ENCODE results near the gene CAB39. TPM values are rescaled to one million over a fixed set of nuclear protein-coding genes. Genes with fewer than 3 reads are reported as not detected.
"Not testable (repeated sequence)": the region's sequence is repeated elsewhere in the genome, so short reads cannot be mapped to it uniquely, and the experiment has no call there.

CAB39 gene
- total RNA-seq, 2 donors from 2014 or later: 130 to 149 TPM

DNA sequence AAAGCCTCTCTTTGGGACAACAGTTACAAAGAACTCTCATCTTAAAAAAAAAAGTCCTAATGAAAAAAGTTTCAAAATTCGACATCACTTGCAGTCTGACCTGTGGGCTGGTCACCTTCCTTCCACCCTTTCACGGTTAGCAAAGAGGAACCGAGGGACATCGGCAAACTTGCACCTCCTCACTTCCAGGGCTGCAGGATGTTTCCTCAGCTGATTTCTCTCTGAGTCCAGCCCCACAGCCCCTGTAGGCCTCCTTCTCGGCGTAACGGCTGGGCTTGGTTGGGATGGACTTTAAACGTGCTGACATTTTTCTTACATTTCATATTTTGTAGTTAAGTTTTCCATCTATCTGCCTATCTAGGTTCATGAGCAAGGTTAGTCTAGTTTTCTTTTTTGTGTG lies 5.7 kb upstream of the CAB39 start:
- H3K27me3 Mint-ChIP-seq (ENCODE audit: low read depth): no peaks in the 10 kb centered on the region
- H3K4me3 Mint-ChIP-seq: no peak overlapping the region
- ATAC-seq (replicated peaks in 1 of 2) (no peak), DNase-seq (no peak)
- peaks cover 2 to 10% of the 10 kb centered on the region in 2 donors for H3K36me3 Mint-ChIP-seq (ENCODE audit: insufficient read depth in 2 of 2)
- H3K9me3 Mint-ChIP-seq: peaks cover 6 to 8% of the 10 kb centered on the region in 2 donors
- H3K27ac Mint-ChIP-seq: no peak overlapping the region
- peaks cover 10% of the 10 kb centered on the region for H3K4me1 Mint-ChIP-seq (ENCODE audit: low read depth)

DNA sequence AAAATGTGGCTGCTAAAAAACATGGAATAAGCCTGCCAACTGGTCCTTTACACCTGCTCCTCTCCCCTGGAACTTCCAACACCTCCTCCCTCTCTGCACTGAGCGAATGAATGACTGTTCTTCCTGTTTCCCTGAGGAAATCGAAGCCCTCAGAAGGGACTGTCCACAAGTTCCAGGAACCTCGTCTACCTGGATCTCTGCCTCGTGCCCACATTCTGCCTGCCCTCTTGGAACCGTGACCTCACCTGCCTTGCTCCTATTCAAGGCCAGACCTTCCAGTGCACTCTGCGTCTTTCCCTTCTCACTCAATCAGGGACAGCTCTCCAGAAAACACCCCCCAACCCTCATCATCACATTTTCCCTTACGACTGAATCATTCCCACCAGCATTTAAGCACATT lies 4.4 kb upstream of the CAB39 start:
- H3K27me3 Mint-ChIP-seq (ENCODE audit: low read depth): no peaks in the 10 kb centered on the region
- peaks cover 0 to 5% of the 10 kb centered on the region in 2 donors for H3K9me3 Mint-ChIP-seq
- H3K4me1 Mint-ChIP-seq (ENCODE audit: low read depth): peaks cover 16% of the 10 kb centered on the region
- no peak overlapping the region for H3K4me3 Mint-ChIP-seq
- ATAC-seq (replicated peaks in 1 of 2) (no peak), DNase-seq (no peak)
- H3K36me3 Mint-ChIP-seq (ENCODE audit: insufficient read depth in 2 of 2): peaks cover 3 to 4% of the 10 kb centered on the region in 2 donors
- H3K27ac Mint-ChIP-seq: no peak overlapping the region

DNA sequence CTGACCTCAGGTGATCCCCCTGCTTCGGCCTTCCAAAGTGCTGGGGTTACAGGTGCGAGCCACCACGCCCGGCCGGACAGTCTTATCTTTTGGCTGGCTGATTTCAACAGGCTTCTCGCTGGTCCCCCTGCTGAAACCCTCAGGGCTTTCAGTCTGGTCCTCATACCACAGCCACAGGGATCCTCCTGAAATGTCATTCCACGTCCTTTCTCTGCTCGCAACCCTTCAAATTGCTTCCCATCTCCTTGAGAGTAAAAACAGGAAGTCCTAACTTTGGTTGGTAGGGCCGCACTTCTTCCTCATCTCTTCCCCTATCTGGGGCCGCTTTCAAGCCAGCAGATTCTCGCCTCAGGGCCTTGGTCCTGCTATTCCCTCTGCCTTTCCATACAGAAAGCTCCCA lies 1.4 kb upstream of the CAB39 start:
- H3K27me3 Mint-ChIP-seq (ENCODE audit: low read depth): no peaks in the 10 kb centered on the region
- DNase-seq: no peak

DNA sequence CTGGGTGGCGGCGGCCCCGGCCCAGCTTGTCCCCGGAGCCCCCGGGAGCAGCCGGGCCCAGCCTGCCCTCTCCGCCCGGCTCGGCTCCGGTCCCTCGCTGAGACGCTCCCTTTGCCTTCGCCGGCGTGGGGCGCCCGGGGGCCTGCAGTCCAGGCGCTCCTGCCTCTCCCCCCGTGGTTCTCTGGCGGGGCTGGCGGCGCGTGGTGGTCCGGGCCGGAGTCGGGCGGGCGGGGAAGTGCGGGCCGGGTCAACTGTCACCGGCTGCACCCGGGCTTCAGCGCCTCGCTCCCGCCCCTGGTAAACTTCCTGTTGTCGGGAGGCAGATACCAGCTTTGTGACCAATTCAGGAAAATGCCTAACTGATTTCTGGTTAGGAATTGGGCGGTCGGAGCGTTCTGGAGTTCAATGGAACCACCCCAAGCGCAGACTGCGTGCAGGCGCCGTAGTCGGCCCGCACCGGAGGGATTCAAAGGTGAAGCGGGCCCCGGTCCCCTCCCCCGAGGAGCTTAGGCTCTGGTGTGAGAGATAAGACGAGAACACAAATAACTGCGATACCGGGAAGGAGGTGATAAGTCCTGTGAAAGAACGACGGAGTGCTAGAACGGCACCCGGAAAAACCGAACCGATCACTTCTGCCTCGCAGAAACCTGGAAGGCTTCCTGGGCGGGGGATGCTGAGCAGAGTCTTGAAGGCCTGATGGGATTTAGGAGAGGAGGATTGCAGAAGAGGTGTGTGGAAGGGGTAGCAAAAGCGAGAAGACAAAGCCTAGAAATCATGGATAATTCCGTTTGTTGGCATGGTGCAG lies 891 bp downstream of the CAB39 start:
- DNase-seq (peak; percentile 53 to 58), ATAC-seq (replicated peaks in 1 of 2) (peak; percentile 31 to 34)
- Mint-ChIP-seq H3K4me3 (peak overlapping the region; percentile 94 to 96), H3K27ac (peak overlapping the region; percentile 94), H3K4me1 (ENCODE audit: low read depth) (peaks cover 52% of the 10 kb centered on the region), H3K9me3 (no peaks in the 10 kb centered on the region), H3K27me3 (ENCODE audit: low read depth) (no peaks in the 10 kb centered on the region), H3K36me3 (ENCODE audit: insufficient read depth in 2 of 2) (peaks cover 16 to 21% of the 10 kb centered on the region in 2 donors)

More for the DNA sequence above, 1.4 kb upstream of the CAB39 start:
- H3K9me3 Mint-ChIP-seq: no peaks in the 10 kb centered on the region
- H3K27ac Mint-ChIP-seq: no peak overlapping the region
- peaks cover 16 to 23% of the 10 kb centered on the region in 2 donors for H3K36me3 Mint-ChIP-seq (ENCODE audit: insufficient read depth in 2 of 2)
- H3K4me1 Mint-ChIP-seq (ENCODE audit: low read depth): peaks cover 29% of the 10 kb centered on the region
- ATAC-seq (replicated peaks in 1 of 2): no peak
- H3K4me3 Mint-ChIP-seq: peak overlapping the region; percentile 93 to 96

DNA sequence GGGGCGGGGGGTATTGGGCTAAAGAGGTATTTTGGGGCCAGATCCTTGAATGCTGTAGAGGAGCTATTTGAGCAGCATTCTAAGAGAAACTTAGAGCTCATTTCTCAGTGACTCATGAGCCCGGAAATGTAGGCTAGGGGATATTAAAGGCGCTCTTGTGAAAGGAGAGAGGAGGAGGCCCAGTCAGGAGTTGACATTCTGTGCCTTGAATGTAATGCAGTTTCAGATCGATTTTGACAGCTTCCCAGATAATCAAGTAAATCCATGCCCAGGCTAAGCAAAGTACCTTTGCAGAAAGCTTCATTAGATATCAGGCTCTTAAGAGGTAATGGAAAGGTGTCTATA lies 1.5 kb downstream of the CAB39 start:
- no peaks in the 10 kb centered on the region for H3K27me3 Mint-ChIP-seq (ENCODE audit: low read depth)
- peaks cover 58% of the 10 kb centered on the region for H3K4me1 Mint-ChIP-seq (ENCODE audit: low read depth)
- ATAC-seq (replicated peaks in 1 of 2) (peak; percentile 61 to 66), DNase-seq (peak; percentile 47 to 58)
- peak overlapping the region; percentile 94 for H3K27ac Mint-ChIP-seq
- H3K9me3 Mint-ChIP-seq: no peaks in the 10 kb centered on the region
- peaks cover 16 to 21% of the 10 kb centered on the region in 2 donors for H3K36me3 Mint-ChIP-seq (ENCODE audit: insufficient read depth in 2 of 2)
- H3K4me3 Mint-ChIP-seq: peak overlapping the region; percentile 94 to 96

DNA sequence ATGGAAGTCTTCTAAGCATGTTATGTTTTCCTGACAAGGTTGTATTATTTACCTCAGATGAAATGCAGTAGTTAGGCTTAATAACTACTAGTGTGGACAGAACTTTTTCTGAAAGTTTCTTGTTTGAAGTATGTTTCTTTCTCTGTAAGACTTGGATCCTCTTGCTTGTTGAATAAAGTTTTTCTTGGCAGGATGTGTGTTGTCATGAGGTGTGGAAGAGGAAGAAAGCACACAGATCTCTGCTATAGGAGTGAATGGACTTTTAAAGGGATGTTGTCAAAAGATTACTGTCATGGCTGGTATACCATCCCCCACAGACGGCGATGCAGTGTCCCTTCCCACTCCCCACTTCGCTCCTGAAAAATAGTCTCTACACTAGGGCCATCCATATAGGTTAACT lies 2.6 kb downstream of the CAB39 start:
- Mint-ChIP-seq H3K9me3 (no peaks in the 10 kb centered on the region), H3K4me1 (ENCODE audit: low read depth) (peaks cover 69% of the 10 kb centered on the region), H3K36me3 (ENCODE audit: insufficient read depth in 2 of 2) (peaks cover 16 to 25% of the 10 kb centered on the region in 2 donors), H3K4me3 (peak overlapping the region; percentile 94 to 96), H3K27me3 (ENCODE audit: low read depth) (no peaks in the 10 kb centered on the region), H3K27ac (peak overlapping the region; percentile 43)
- DNase-seq: no peak
- no peak for ATAC-seq (replicated peaks in 1 of 2)

DNA sequence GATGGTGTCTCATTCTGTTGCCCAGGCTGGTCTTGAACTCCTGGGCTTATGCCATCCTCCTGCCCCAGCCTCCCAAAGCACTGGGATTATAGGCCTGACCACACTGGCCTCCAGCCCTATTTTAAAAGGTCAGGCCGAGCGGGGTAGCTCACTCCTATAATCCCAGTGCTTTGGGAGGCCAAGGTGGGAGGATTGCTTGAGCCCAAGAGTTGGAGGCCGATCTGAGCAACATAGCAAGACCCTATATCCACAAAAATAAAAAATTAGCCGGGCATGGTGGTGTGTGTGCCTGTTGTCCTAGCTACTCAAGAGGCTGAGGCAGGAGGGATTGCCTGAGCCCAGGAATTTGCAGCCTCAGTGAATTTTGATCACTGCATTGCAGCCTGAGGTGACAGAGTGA lies 3.9 kb downstream of the CAB39 start:
- Mint-ChIP-seq H3K4me3 (peak overlapping the region; percentile 15 to 94), H3K9me3 (no peaks in the 10 kb centered on the region), H3K4me1 (ENCODE audit: low read depth) (peaks cover 77% of the 10 kb centered on the region), H3K27ac (no peak overlapping the region), H3K27me3 (ENCODE audit: low read depth) (no peaks in the 10 kb centered on the region), H3K36me3 (ENCODE audit: insufficient read depth in 2 of 2) (peaks cover 16 to 25% of the 10 kb centered on the region in 2 donors)
- no peak for ATAC-seq (replicated peaks in 1 of 2)
- no peak for DNase-seq

DNA sequence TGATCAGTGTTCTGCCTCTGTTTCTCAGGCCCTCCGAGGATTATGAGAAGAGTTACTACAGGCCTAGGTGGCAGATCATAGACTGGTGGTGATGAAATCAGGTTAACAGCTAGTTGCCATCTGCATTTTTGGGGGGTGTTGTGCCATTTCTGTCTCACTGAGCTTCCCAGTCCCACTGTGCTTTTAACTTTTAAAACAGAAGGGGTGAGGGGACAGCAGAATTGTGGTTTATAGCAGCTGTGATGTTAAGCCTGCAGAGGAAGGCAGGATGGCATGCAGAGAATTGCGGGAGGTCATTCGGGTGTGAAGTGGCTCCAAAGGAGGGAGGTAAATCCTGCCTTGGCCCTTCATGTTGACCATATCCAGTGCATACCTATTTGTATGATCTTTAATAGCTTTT lies 5.0 kb downstream of the CAB39 start:
- Mint-ChIP-seq H3K27ac (peak overlapping the region; percentile 90), H3K4me3 (peak overlapping the region; percentile 43 to 81), H3K36me3 (ENCODE audit: insufficient read depth in 2 of 2) (peaks cover 13 to 22% of the 10 kb centered on the region in 2 donors), H3K4me1 (ENCODE audit: low read depth) (peaks cover 77% of the 10 kb centered on the region), H3K9me3 (no peaks in the 10 kb centered on the region), H3K27me3 (ENCODE audit: low read depth) (no peaks in the 10 kb centered on the region)
- DNase-seq (no peak), ATAC-seq (replicated peaks in 1 of 2) (no peak)

DNA sequence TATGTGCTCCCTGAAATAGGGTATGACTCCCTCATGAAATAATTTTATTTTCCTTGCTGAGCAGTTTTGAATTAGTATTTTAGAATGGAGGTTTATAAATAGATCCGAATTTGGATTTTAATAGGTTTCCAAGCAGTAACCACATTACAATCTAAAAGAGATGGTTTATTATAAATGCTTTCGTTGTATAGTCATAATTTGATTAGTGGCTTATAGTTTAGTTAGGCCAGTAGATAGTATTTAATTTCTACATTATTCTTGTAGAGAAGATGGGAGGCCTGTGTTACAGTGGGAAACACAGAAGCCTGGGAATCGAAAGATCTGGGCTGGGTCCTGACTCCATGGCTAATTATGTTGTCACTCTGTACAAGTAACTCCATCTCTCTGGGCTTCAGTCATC lies 6.7 kb downstream of the CAB39 start:
- Mint-ChIP-seq H3K9me3 (no peaks in the 10 kb centered on the region), H3K27me3 (ENCODE audit: low read depth) (no peaks in the 10 kb centered on the region), H3K4me1 (ENCODE audit: low read depth) (peaks cover 94% of the 10 kb centered on the region), H3K4me3 (peak overlapping the region in 1 of 2 donors; percentile 33), H3K36me3 (ENCODE audit: insufficient read depth in 2 of 2) (peaks cover 9 to 20% of the 10 kb centered on the region in 2 donors), H3K27ac (peak overlapping the region; percentile 89)
- ATAC-seq (replicated peaks in 1 of 2) (no peak), DNase-seq (no peak)

DNA sequence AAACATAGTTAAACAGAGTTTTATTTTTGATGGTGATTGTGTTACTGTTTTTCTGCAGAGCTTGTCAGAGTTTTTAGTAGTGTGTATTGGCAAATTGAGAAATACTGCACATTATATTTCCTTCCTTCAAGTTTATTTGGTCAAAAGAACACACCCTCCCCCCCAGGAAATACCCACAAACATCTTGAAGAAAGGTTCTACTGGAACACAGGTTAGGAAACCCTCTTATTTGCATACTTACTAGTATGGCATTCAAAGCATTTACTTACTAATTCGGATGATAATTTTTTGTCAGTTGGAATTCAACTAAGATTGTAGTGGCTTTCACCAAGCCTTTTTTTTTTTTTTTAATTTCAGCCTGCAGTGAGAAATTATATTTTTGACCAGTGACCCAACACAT lies 9.1 kb downstream of the CAB39 start:
- Mint-ChIP-seq H3K27me3 (ENCODE audit: low read depth) (no peaks in the 10 kb centered on the region), H3K4me1 (ENCODE audit: low read depth) (peaks cover 96% of the 10 kb centered on the region), H3K36me3 (ENCODE audit: insufficient read depth in 2 of 2) (peaks cover 3 to 19% of the 10 kb centered on the region in 2 donors)

DNA sequence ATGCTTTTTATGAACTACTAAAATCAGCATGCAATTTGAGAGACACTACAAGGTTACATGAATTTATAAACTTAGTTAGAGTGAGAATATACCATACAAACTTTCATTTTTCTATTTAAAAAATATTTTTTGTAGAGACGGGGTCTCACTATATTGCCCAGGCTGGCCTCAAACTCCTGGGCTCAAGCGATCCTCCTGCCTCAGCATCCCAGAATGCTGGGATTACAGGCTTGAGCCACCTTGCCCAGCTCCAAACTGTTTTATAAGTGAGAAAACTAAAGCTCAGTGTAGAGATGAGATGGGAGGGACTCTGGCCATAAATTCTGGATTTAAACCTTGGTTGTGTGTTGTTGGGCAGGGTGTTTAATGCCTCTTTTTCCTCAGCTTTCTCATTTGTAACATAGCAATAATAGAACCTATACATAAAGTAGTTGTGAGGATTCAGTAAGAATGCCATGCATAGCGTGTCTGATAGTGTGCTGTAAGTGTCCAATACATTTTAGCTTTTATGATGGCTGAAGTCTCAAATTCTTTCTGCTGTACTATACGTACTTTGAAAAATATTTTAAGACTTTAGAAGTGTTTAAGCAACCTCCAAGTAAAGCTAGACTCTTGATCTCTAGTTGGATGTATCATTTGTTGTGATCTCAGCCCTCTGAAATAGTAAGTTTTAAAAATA lies 9.7 kb downstream of the CAB39 start:
- Mint-ChIP-seq H3K4me1 (ENCODE audit: low read depth) (peaks cover 93% of the 10 kb centered on the region), H3K9me3 (no peaks in the 10 kb centered on the region), H3K27me3 (ENCODE audit: low read depth) (no peaks in the 10 kb centered on the region), H3K36me3 (ENCODE audit: insufficient read depth in 2 of 2) (peaks cover 4 to 19% of the 10 kb centered on the region in 2 donors), H3K4me3 (peak overlapping the region; percentile 49 to 69), H3K27ac (peak overlapping the region; percentile 91)
- ATAC-seq (replicated peaks in 1 of 2) (no peak), DNase-seq (no peak)

More for the DNA sequence above, 9.1 kb downstream of the CAB39 start:
- peak in 1 of 2 donors; percentile 20 for ATAC-seq (replicated peaks in 1 of 2)
- H3K27ac Mint-ChIP-seq: peak overlapping the region; percentile 78
- no peaks in the 10 kb centered on the region for H3K9me3 Mint-ChIP-seq
- no peak for DNase-seq
- H3K4me3 Mint-ChIP-seq: peak overlapping the region; percentile 44 to 62

DNA sequence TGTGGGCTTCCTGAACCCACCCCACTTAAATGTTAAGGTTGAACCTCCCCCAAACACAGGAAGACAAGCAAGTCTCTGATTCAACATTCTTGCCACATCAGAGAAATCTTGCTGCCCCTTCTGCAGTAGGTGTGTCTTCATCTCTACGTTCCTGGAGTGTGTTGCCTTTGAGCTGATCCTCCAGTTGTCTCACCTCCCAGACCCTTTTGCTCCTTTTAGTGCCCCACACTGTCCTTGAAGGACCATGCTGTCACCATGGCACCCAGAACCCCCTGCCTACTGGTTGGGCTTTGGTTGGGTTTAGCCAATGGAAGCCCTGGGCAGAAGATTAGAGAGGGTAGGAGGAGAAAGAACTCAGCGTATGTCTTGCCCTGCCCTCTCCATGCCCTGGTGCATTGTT lies 10.7 kb downstream of the CAB39 start:
- ATAC-seq (replicated peaks in 1 of 2) (peak; percentile 84 to 90), DNase-seq (peak; percentile 12 to 28)
- Mint-ChIP-seq H3K4me1 (ENCODE audit: low read depth) (peaks cover 85% of the 10 kb centered on the region), H3K27me3 (ENCODE audit: low read depth) (no peaks in the 10 kb centered on the region), H3K36me3 (ENCODE audit: insufficient read depth in 2 of 2) (peaks cover 4 to 19% of the 10 kb centered on the region in 2 donors), H3K4me3 (peak overlapping the region; percentile 77 to 85), H3K27ac (peak overlapping the region; percentile 92), H3K9me3 (no peaks in the 10 kb centered on the region)

DNA sequence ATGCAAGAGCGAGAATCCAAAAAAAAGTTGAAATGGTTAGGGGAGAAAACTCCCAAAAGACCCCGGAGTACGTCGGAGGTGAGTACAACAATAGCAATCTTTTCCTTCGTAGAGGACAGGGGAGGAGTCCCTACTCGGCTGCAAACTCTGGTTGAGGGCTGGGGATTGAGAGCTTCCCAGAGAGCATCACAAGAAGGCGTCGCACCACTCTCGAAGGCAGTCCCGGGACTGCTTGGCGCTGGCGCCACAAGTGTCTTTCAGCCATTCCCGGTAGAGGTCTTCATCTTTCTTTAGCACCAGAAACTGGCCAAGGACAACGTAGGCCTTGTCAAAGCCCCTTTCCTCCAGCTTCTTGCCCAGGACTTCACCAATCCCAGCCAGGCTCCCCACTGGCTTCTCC lies 12.3 kb downstream of the CAB39 start:
- not testable (repeated sequence) for H3K4me3 Mint-ChIP-seq; H3K27ac Mint-ChIP-seq; ATAC-seq (replicated peaks in 1 of 2); H3K9me3 Mint-ChIP-seq; DNase-seq; H3K27me3 Mint-ChIP-seq (ENCODE audit: low read depth)
- Mint-ChIP-seq H3K36me3 (ENCODE audit: insufficient read depth in 2 of 2) (peaks cover 4 to 17% of the 10 kb centered on the region in 2 donors), H3K4me1 (ENCODE audit: low read depth) (peaks cover 80% of the 10 kb centered on the region)
